HG02943 (cell line): ENCODE measurements around the gene PRPF6.
A peak's percentile ranks its signal among the peaks of the same experiment; 100 is the strongest.

Source experiments
- ATAC-seq: cut with Tn5 transposase; IDR thresholded peaks from one replicate; pipeline ENCODE4 v1.9.1; 2021; ENCODE audit warnings: mild to moderate bottlenecking, low read depth, moderate library complexity; ENCODE audit not compliant: unreplicated experiment

PRPF6 gene

GRCh38 chr20:63980806-63981728, at the start of gene PRPF6:
Gene PRPF6 (plus strand): TSS chr20:63981132. CDS start chr20:63981246, 114 bp downstream.
- ATAC-seq: peak; percentile 66

GRCh38 chr20:63931735-63932134, 49.2 kb upstream of the PRPF6 start:
- no peak for ATAC-seq

- ATAC-seq: no peak
These were observed 48.2 kb upstream of the PRPF6 start for GRCh38 chr20:63932606-63933160.

- no peak for ATAC-seq
These were observed 47.3 kb upstream of the PRPF6 start for GRCh38 chr20:63933646-63934045.

- no peak for ATAC-seq
These were observed 46.5 kb upstream of the PRPF6 start for GRCh38 chr20:63934271-63935068.

GRCh38 chr20:63935447-63935846, 45.5 kb upstream of the PRPF6 start:
- ATAC-seq: no peak

GRCh38 chr20:63937596-63937995, 43.3 kb upstream of the PRPF6 start:
- no peak for ATAC-seq

- no peak for ATAC-seq
These were observed 41.6 kb upstream of the PRPF6 start for GRCh38 chr20:63939061-63939935.

GRCh38 chr20:63940071-63940471, 40.9 kb upstream of the PRPF6 start:
- no peak for ATAC-seq

GRCh38 chr20:63940472-63941266, 40.3 kb upstream of the PRPF6 start:
- no peak for ATAC-seq

- no peak for ATAC-seq
These were observed 39.5 kb upstream of the PRPF6 start for GRCh38 chr20:63941282-63942081.

- ATAC-seq: no peak
These were observed 38.5 kb upstream of the PRPF6 start for GRCh38 chr20:63942250-63942951.

- ATAC-seq: no peak
These were observed 37.7 kb upstream of the PRPF6 start for GRCh38 chr20:63942969-63943807.

- no peak for ATAC-seq
These were observed 37.2 kb upstream of the PRPF6 start for GRCh38 chr20:63943808-63944077.

GRCh38 chr20:63944078-63944941, 36.6 kb upstream of the PRPF6 start:
- ATAC-seq: no peak

GRCh38 chr20:63945031-63945658, 35.8 kb upstream of the PRPF6 start:
- no peak for ATAC-seq
